Tibial nerve (tissue), 4 donors: ENCODE data around the gene HDAC6. TPM values are rescaled to one million over a fixed set of nuclear protein-coding genes. Genes with fewer than 3 reads are reported as not detected.

Source experiments
- DNase-seq, 2 donors: peaks; one replicate each; pipeline ENCODE4 v3.0.0-alpha.2; 2019; ENCODE audit warnings: low spot score in 2 of 2
- H3K27ac ChIP-seq, 4 donors: fragments of 200-600 bp; sonication (generic) in 3 of 4; one replicate each; pipeline ENCODE4 v1.5.1; 2017 to 2019; ENCODE audit warnings: mild to moderate bottlenecking in 1 of 4
- H3K27me3 ChIP-seq, 2 donors: fragments of 200-600 bp; sonication (generic) in 1 of 2; one replicate each; pipeline versions ENCODE4 v1.5.1 to v1.6.0; 2017 to 2019
- H3K36me3 ChIP-seq, 3 donors: fragments of 200-600 bp; sonication (generic); one replicate each; pipeline ENCODE4 v1.5.1; 2018 to 2019
- H3K4me1 ChIP-seq, 4 donors: fragments of 200-600 bp; sonication (generic) in 3 of 4; one replicate each; pipeline ENCODE4 v1.5.1; 2017 to 2019
- H3K4me3 ChIP-seq, 4 donors: fragments of 200-600 bp; sonication (generic) in 3 of 4; one replicate each; pipeline ENCODE4 v1.5.1; 2017 to 2019; ENCODE audit warnings: mild to moderate bottlenecking in 1 of 4, moderate library complexity in 1 of 4
- H3K9me3 ChIP-seq, 4 donors: fragments of 200-600 bp; sonication (generic) in 3 of 4; one replicate each; pipeline ENCODE4 v1.5.1; 2017 to 2019
- CTCF ChIP-seq, 5 experiments: fragments of 200-600 bp in 3 of 5; fragments of 450-650 bp in 2 of 5; sonication (generic) in 3 of 5; IDR thresholded peaks; one replicate each; pipeline ENCODE4 v1.5.1; 2016 to 2019; ENCODE audit warnings: antibody characterized with exemption in 5 of 5, mild to moderate bottlenecking in 3 of 5, moderate library complexity in 2 of 5
- EP300 ChIP-seq, 2 donors: sonication (generic); formaldehyde crosslinking; IDR thresholded peaks; one replicate each; pipeline ENCODE4 v1.6.1; 2017; ENCODE audit warnings: antibody characterized with exemption in 2 of 2, mild to moderate bottlenecking in 1 of 2
- POLR2A ChIP-seq, 2 donors: fragments of 450-650 bp; IDR thresholded peaks; one replicate each; pipeline ENCODE4 v1.6.1; 2017; ENCODE audit warnings: antibody characterized with exemption in 2 of 2, mild to moderate bottlenecking in 2 of 2, moderate library complexity in 2 of 2
- WGBS, 2 donors: methylation state at CpG; one replicate each; pipeline ENCODE4 v1.1.5; 2018; 5-methylcytosine and 5-hydroxymethylcytosine counted together
- total RNA-seq, 4 donors: library from RNA; depleted of rRNA; stranded (reverse); fragments of >200 nt; gene quantifications; one replicate each; pipeline ENCODE4 v1.1.0, GENCODE V29; 2016

The HDAC6 gene
- total RNA-seq, 4 donors from 2014 or later: 101 to 160 (median 120) TPM

DNA sequence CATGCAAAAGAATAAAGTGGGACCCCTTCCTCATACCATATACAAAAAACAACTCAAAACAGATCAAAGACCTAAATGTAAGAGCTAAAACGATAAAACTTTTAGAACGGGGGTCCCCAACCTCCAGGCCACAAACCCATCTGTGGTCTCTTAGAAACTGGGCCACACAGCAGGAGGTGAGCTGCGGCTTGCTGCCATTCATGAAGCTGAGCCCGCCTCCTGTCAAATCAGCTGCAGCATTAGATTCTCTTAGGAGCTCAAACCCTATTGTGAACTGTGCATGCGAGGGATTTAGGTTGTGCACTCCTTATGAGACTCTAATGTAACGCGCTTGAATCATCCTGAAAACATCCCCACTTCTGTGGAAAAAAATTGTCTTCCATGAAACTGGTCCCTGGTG lies 22.5 kb upstream of the HDAC6 start:
- WGBS, 2 donors: 77 to 85% methylated on average over 7 of the region's 7 CpGs
- Histone ChIP-seq H3K27ac (no peak overlapping the region), H3K4me3 (no peak overlapping the region), H3K9me3 (no peaks in the 10 kb centered on the region), H3K36me3 (no peaks in the 10 kb centered on the region), H3K4me1 (no peaks in the 10 kb centered on the region), H3K27me3 (no peaks in the 10 kb centered on the region)
- TF ChIP-seq CTCF (IDR thresholded peaks at IDR 0.05) (no peak), POLR2A (IDR thresholded peaks at IDR 0.05) (no peak), EP300 (IDR thresholded peaks at IDR 0.05) (no peak)
- no peak for DNase-seq

- TF ChIP-seq EP300 (IDR thresholded peaks at IDR 0.05) (no peak), POLR2A (IDR thresholded peaks at IDR 0.05) (no peak), CTCF (IDR thresholded peaks at IDR 0.05) (no peak)
- Histone ChIP-seq H3K27me3 (peaks cover 0 to 2% of the 10 kb centered on the region in 2 donors), H3K36me3 (no peaks in the 10 kb centered on the region), H3K9me3 (no peaks in the 10 kb centered on the region), H3K4me3 (no peak overlapping the region), H3K4me1 (no peaks in the 10 kb centered on the region), H3K27ac (no peak overlapping the region)
- DNase-seq: no peak
- 82 to 97% methylated on average over 6 of the region's 6 CpGs for WGBS, 2 donors
Measured at GRCh38 chrX:48781705-48782104, 20.2 kb upstream of the HDAC6 start.

GRCh38 chrX:48782216-48782615 lies 19.7 kb upstream of the HDAC6 start:
- H3K27me3 ChIP-seq: peaks cover 0 to 5% of the 10 kb centered on the region in 2 donors
- 55% methylated on average over 2 of the region's 2 CpGs for WGBS, 2 donors
- TF ChIP-seq EP300 (IDR thresholded peaks at IDR 0.05): no peak
- no peak for TF ChIP-seq CTCF (IDR thresholded peaks at IDR 0.05)
- TF ChIP-seq POLR2A (IDR thresholded peaks at IDR 0.05): no peak

GRCh38 chrX:48782795-48783194 lies 19.1 kb upstream of the HDAC6 start:
- Histone ChIP-seq H3K27me3 (peaks cover 0 to 11% of the 10 kb centered on the region in 2 donors), H3K4me3 (no peak overlapping the region), H3K9me3 (no peaks in the 10 kb centered on the region), H3K27ac (no peak overlapping the region), H3K36me3 (no peaks in the 10 kb centered on the region), H3K4me1 (no peaks in the 10 kb centered on the region)
- 75 to 77% methylated on average over 13 of the region's 13 CpGs for WGBS, 2 donors
- TF ChIP-seq CTCF (IDR thresholded peaks at IDR 0.05) (no peak), EP300 (IDR thresholded peaks at IDR 0.05) (no peak), POLR2A (IDR thresholded peaks at IDR 0.05) (no peak)
- no peak for DNase-seq

More at GRCh38 chrX:48782216-48782615, 19.7 kb upstream of the HDAC6 start:
- Histone ChIP-seq H3K27ac (no peak overlapping the region), H3K4me1 (no peaks in the 10 kb centered on the region), H3K9me3 (no peaks in the 10 kb centered on the region), H3K4me3 (no peak overlapping the region), H3K36me3 (no peaks in the 10 kb centered on the region)
- no peak for DNase-seq

DNA sequence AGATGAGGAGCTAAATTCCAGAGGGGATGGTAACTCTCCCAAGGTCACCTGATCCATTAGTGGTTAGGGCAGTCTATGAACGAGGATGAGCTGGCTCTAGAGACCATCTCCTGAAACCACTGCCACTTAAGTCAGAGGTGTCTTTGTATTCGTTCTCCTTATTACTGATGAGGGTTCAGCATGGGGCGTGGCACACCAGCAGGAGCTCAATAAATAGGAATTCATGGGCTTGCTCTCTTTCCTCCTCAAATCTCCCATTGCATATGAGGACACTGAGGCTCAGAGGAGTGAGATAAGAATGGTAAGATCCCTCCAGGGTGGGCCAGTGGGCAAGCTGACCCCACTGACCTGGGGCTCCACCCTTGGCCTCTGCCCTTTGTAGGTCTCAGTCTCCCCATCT lies 17.1 kb upstream of the HDAC6 start:
- WGBS, 2 donors: 50 to 70% methylated on average over 3 of the region's 3 CpGs
- TF ChIP-seq CTCF (IDR thresholded peaks at IDR 0.05): no peak
- no peak for TF ChIP-seq POLR2A (IDR thresholded peaks at IDR 0.05)
- no peak for TF ChIP-seq EP300 (IDR thresholded peaks at IDR 0.05)
- H3K9me3 ChIP-seq: no peaks in the 10 kb centered on the region
- H3K4me1 ChIP-seq: no peaks in the 10 kb centered on the region
- no peaks in the 10 kb centered on the region for H3K36me3 ChIP-seq
- H3K4me3 ChIP-seq: no peak overlapping the region
- peaks cover 0 to 14% of the 10 kb centered on the region in 2 donors for H3K27me3 ChIP-seq
- H3K27ac ChIP-seq: no peak overlapping the region
- no peak for DNase-seq
